GM18870 (cell line): ENCODE results near the gene B3GNT7.
A peak's percentile ranks its signal among the peaks of the same experiment; 100 is the strongest.

Experiments
- ATAC-seq: cut with Tn5 transposase; IDR thresholded peaks from one replicate; pipeline ENCODE4 v1.9.1; 2021; ENCODE audit warnings: moderate library complexity; ENCODE audit not compliant: unreplicated experiment

Gene B3GNT7

GRCh38 chr2:231383416-231384108 lies 11.9 kb upstream of the B3GNT7 start:
- no peak for ATAC-seq

GRCh38 chr2:231384109-231384435 lies 11.4 kb upstream of the B3GNT7 start:
- ATAC-seq, result no peak

GRCh38 chr2:231384970-231385369 lies 10.5 kb upstream of the B3GNT7 start:
- no peak for ATAC-seq

- no peak for ATAC-seq
Measured at GRCh38 chr2:231385429-231385828, 10.1 kb upstream of the B3GNT7 start.

- ATAC-seq, result no peak
Measured at GRCh38 chr2:231386446-231386845, 9.1 kb upstream of the B3GNT7 start.

GRCh38 chr2:231387904-231388724 lies 7.4 kb upstream of the B3GNT7 start:
- ATAC-seq, result no peak

- no peak for ATAC-seq
Measured at GRCh38 chr2:231388725-231389346, 6.7 kb upstream of the B3GNT7 start.

- ATAC-seq, result no peak
Measured at GRCh38 chr2:231390667-231391066, 4.8 kb upstream of the B3GNT7 start.

- ATAC-seq, result no peak
Measured at GRCh38 chr2:231391981-231392380, 3.5 kb upstream of the B3GNT7 start.

- ATAC-seq, result no peak
Measured at GRCh38 chr2:231392431-231393148, 2.9 kb upstream of the B3GNT7 start.

GRCh38 chr2:231393149-231394131 lies 2.1 kb upstream of the B3GNT7 start:
- peak; percentile 23 for ATAC-seq

GRCh38 chr2:231394211-231395141 lies 1.0 kb upstream of the B3GNT7 start:
- ATAC-seq, result peak; percentile 62

- ATAC-seq, result no peak
Measured at GRCh38 chr2:231396058-231396821, 730 bp downstream of the B3GNT7 start.

- no peak for ATAC-seq
Measured at GRCh38 chr2:231397011-231397927, 1.8 kb downstream of the B3GNT7 start.

- ATAC-seq, result no peak
Measured at GRCh38 chr2:231397928-231398294, 2.4 kb downstream of the B3GNT7 start.

GRCh38 chr2:231398585-231398984 lies 3.1 kb downstream of the B3GNT7 start:
- no peak for ATAC-seq
